K562 (cell line): ENCODE measurements around the gene ABHD5. TPM values are rescaled to one million over a fixed set of nuclear protein-coding genes. Genes with fewer than 3 reads are reported as not detected.

Source experiments
- ATAC-seq: fragments of 200-7000 bp; cut with Tn5 transposase; 3 replicates; pipeline ENCODE4 v1.9.1; 2020; ENCODE audit warnings: moderate library complexity
- BruUV-seq: library from RNA; stranded (reverse); fragments of 400-500 nt; replicated peaks from 2 replicates; lab custom pipeline; 2021; lab: Mats Ljungman, UMichigan
- CTCF ChIA-PET: fragments of 300-600 bp; formaldehyde crosslinking; extraction: SDS; loops from one replicate; lab custom pipeline; 2021; ENCODE audit warnings: low intra/inter-chr PET ratio; lab: Yijun Ruan, JAX
- POLR2A ChIA-PET: fragments of 300-600, 350-650 bp; sonication (Branson Sonifier 250); formaldehyde crosslinking; extraction: SDS; loops from one replicate; lab custom pipeline; 2021; ENCODE audit warnings: antibody characterized with exemption, inconsistent platforms; lab: Yijun Ruan, JAX
- DNase-seq, 4 experiments: peaks; one replicate each; pipeline versions ENCODE4 v3.0.0 to v3.0.0-alpha.2; 2011 to 2018; ENCODE audit warnings: low spot score in 3 of 4, mixed read lengths in 3 of 4; ENCODE audit errors: extremely low read depth in 1 of 4
- FAIRE-seq: peaks from 2 replicates; lab custom pipeline; 2011; peaks lifted over from hg19 to GRCh38; lab: Jason Lieb, UNC
- H2AFZ ChIP-seq: 2 replicates; pipeline ENCODE4 v1.6.0; 2011; ENCODE audit warnings: low read depth, low read length, control low read depth, inconsistent platforms
- H3K27ac ChIP-seq: fragments of 200-600 bp; 3 replicates; pipeline ENCODE4 v1.8.0; 2011; ENCODE audit warnings: low read depth, mild to moderate bottlenecking, control low read depth, inconsistent platforms, low read length, moderate library complexity, mixed read lengths; ENCODE audit errors: extremely low read depth
- H3K27me3 ChIP-seq, 2 experiments: fragments of 300-600 bp in 1 of 2; 2 replicates in 1 of 2; 3 replicates in 1 of 2; pipeline versions ENCODE4 v1.6.0 to v1.8.0; 2011; ENCODE audit warnings: inconsistent platforms in 2 of 2, low read length in 2 of 2, mild to moderate bottlenecking in 1 of 2, mixed read lengths in 1 of 2, moderate library complexity in 1 of 2; ENCODE audit not compliant: control insufficient read depth in 2 of 2, insufficient read depth in 2 of 2
- H3K36me3 ChIP-seq: fragments of 300-600 bp; 3 replicates; pipeline ENCODE4 v1.8.0; 2011; ENCODE audit warnings: mild to moderate bottlenecking, low read length, inconsistent platforms; ENCODE audit not compliant: control insufficient read depth, insufficient read depth
- H3K4me1 ChIP-seq, 2 experiments: fragments of 200-600 bp in 1 of 2; replicated peaks in 1 of 2; 2 replicates in 1 of 2; 3 replicates in 1 of 2; pipeline versions ENCODE4 v1.5.1 to v1.8.0; 2011; ENCODE audit warnings: inconsistent platforms in 2 of 2, low read length in 2 of 2, mild to moderate bottlenecking in 1 of 2, mixed read lengths in 1 of 2, moderate library complexity in 1 of 2; ENCODE audit not compliant: control insufficient read depth in 2 of 2, insufficient read depth in 2 of 2
- H3K4me2 ChIP-seq: 2 replicates; pipeline ENCODE4 v1.6.1; 2011; ENCODE audit warnings: low read length, control low read depth, inconsistent platforms, mixed read lengths; ENCODE audit not compliant: insufficient read depth
- H3K4me3 ChIP-seq: fragments of 200-600 bp; sonication (generic), shearing (Covaris generic); 2 replicates; pipeline ENCODE4 v1.5.1; 2016; ENCODE audit warnings: control low read depth, inconsistent platforms
- H3K79me2 ChIP-seq: fragments of 200-600 bp; 3 replicates; pipeline ENCODE4 v1.8.0; 2011; ENCODE audit warnings: low read length, inconsistent platforms; ENCODE audit not compliant: control insufficient read depth, insufficient read depth
- H3K9ac ChIP-seq, 2 experiments: 2 replicates each; pipeline versions ENCODE4 v1.6.0 to v1.6.1; 2011; ENCODE audit warnings: low read depth in 2 of 2, low read length in 2 of 2, control low read depth in 1 of 2, inconsistent platforms in 1 of 2, mild to moderate bottlenecking in 1 of 2, mixed read lengths in 1 of 2; ENCODE audit not compliant: insufficient read depth in 1 of 2
- H3K9me1 ChIP-seq: one replicate; pipeline ENCODE4 v1.6.0; 2011; ENCODE audit warnings: inconsistent platforms, mild to moderate bottlenecking, low read length, moderate library complexity; ENCODE audit not compliant: control insufficient read depth, insufficient read depth
- H3K9me3 ChIP-seq: replicated peaks from 2 replicates; pipeline ENCODE4 v1.5.1; 2011; ENCODE audit warnings: low read depth, low read length, inconsistent platforms; ENCODE audit not compliant: control insufficient read depth, insufficient read depth
- H4K20me1 ChIP-seq: replicated peaks from 2 replicates; pipeline ENCODE4 v1.6.1; 2011; ENCODE audit warnings: low read length, inconsistent platforms, mixed read lengths; ENCODE audit not compliant: control insufficient read depth, insufficient read depth
- CREB3L1 ChIP-seq: fragments of 450-650 bp; IDR thresholded peaks from 2 replicates; pipeline ENCODE4 v1.6.1; 2014; ENCODE audit warnings: low read depth, mild to moderate bottlenecking, moderate library complexity, borderline replicate concordance
- ELF2 ChIP-seq: fragments of 250-450 bp; sonication (Bioruptor Pico); IDR thresholded peaks from 2 replicates; pipeline ENCODE4 v1.5.0; 2021; ENCODE audit warnings: mild to moderate bottlenecking
- ELK1 ChIP-seq: sonication (generic); formaldehyde crosslinking; IDR thresholded peaks from 2 replicates; pipeline ENCODE4 v1.8.1; 2022; ENCODE audit warnings: missing genetic modification reagents
- EP400 ChIP-seq: fragments of 450-650 bp; IDR thresholded peaks from 2 replicates; pipeline ENCODE4 v1.6.1; 2017; ENCODE audit warnings: antibody characterized with exemption, mild to moderate bottlenecking, moderate library complexity
- HIVEP1 ChIP-seq: fragments of 250-450 bp; sonication (Bioruptor Pico); IDR thresholded peaks from 2 replicates; pipeline ENCODE4 v1.4.0; 2020; ENCODE audit warnings: mild to moderate bottlenecking
- HOXB6 ChIP-seq: fragments of 250-450 bp; sonication (Bioruptor Pico); IDR thresholded peaks from 2 replicates; pipeline ENCODE4 v1.5.1; 2022; ENCODE audit warnings: mild to moderate bottlenecking, borderline replicate concordance
- IRF1 ChIP-seq: sonication (generic); formaldehyde crosslinking; IDR thresholded peaks from 2 replicates; pipeline ENCODE4 v1.8.0; 2022; ENCODE audit warnings: missing genetic modification reagents, mild to moderate bottlenecking, borderline replicate concordance
- KLF6 ChIP-seq: fragments of 250-450 bp; sonication (Bioruptor Pico); IDR thresholded peaks from 2 replicates; pipeline ENCODE4 v1.4.0; 2020; ENCODE audit warnings: mild to moderate bottlenecking, moderate library complexity, borderline replicate concordance
- MED1 ChIP-seq: sonication (generic); formaldehyde crosslinking; IDR thresholded peaks from 2 replicates; pipeline ENCODE4 v1.8.1; 2023; ENCODE audit warnings: missing genetic modification reagents, borderline replicate concordance
- MEF2A ChIP-seq: IDR thresholded peaks from 2 replicates; pipeline ENCODE4 v1.6.1; 2011; ENCODE audit warnings: low read depth, mild to moderate bottlenecking, low read length, moderate library complexity; ENCODE audit not compliant: control insufficient read depth
- SMARCB1 ChIP-seq: IDR thresholded peaks from 2 replicates; pipeline ENCODE4 v1.6.1; 2011; ENCODE audit warnings: improper control_type of control experiment, low read depth; ENCODE audit not compliant: insufficient read length
- SMARCE1 ChIP-seq: fragments of 450-650 bp; IDR thresholded peaks from 2 replicates; pipeline ENCODE4 v1.7.1; 2016; ENCODE audit warnings: mild to moderate bottlenecking
- SNIP1 ChIP-seq: fragments of 450-650 bp; IDR thresholded peaks from 2 replicates; pipeline ENCODE4 v1.7.1; 2017; ENCODE audit warnings: low read depth, mild to moderate bottlenecking
- TEAD2 ChIP-seq: fragments of 450-650 bp; IDR thresholded peaks from 2 replicates; pipeline ENCODE4 v1.6.1; 2016; ENCODE audit warnings: missing genetic modification characterization, control low read depth, missing compliant biosample characterization
- ZBTB9 ChIP-seq: fragments of 450-650 bp; formaldehyde crosslinking; IDR thresholded peaks from 2 replicates; pipeline ENCODE4 v1.4.0; 2020; ENCODE audit warnings: mild to moderate bottlenecking, moderate library complexity
- ZNF583 ChIP-seq: fragments of 250-450 bp; sonication (Bioruptor Pico); IDR thresholded peaks from 2 replicates; pipeline ENCODE4 v1.4.0; 2020
- WGBS: fragments of 100-300 bp; shearing (Covaris generic); methylation state at CpG from one replicate; pipeline ENCODE4 v1.1.6; 2016; ENCODE audit warnings: low coverage, mixed read lengths; ENCODE audit not compliant: insufficient coverage; ENCODE audit errors: missing lambda C conversion rate; 5-methylcytosine and 5-hydroxymethylcytosine counted together
- in situ Hi-C: fragments of 300-500 bp; cut with MboI; formaldehyde crosslinking; loops from 4 replicates; pipeline ENCODE4 v1.15.0; 2018; ENCODE audit warnings: inconsistent platforms, mixed read lengths
- intact Hi-C: fragments of 100-400 bp; cut with micrococcal nuclease; formaldehyde crosslinking; loops from 2 replicates; pipeline ENCODE4 v1.14.2; 2022
- polyA plus RNA-seq, 8 experiments: library from polyadenylated mRNA; depleted of rRNA in 4 of 8; stranded (reverse) in 5 of 8; unstranded in 3 of 8; fragments of >200 nt; fragmentation: Nextera tagmentation in 2 of 8; fragmentation: Illumina TruSeq in 1 of 8; extraction: Ambion mirVana in 2 of 8; extraction: Trizol in 1 of 8; gene quantifications; 2 replicates each; pipeline versions ENCODE4 v1.2.1 to v1.2.3, GENCODE V29; 2011 to 2014; ENCODE audit warnings: inconsistent platforms in 1 of 8, missing spikeins in 1 of 8
- total RNA-seq, 7 experiments: library from RNA; depleted of rRNA in 6 of 7; stranded (reverse); fragments of >200 nt in 6 of 7; fragmentation: Illumina TruSeq in 2 of 7; extraction: Trizol in 2 of 7; gene quantifications; 2 replicates each; pipeline versions ENCODE4 v1.2.1 to v1.2.3, GENCODE V29; 2011 to 2021; ENCODE audit warnings: low replicate concordance in 1 of 7

The ABHD5 gene
- total and polyA plus RNA-seq, 9 of the 15 experiments (the other 6 are each of a cell fraction or from before 2014, with no cell fraction given) = 27.8 to 61.7 (median 39.9) TPM

- TF ChIP-seq ELF2 (CRISPR knock-in tag) (no peak), KLF6 (CRISPR knock-in tag) (no peak)
These were observed 43.0 kb downstream of the ABHD5 start (continued) for GRCh38 chr3:43733459-43734384.

- no peak overlapping the region for H3K4me2 ChIP-seq
- POLR2A ChIA-PET = interaction anchor here (1.1 to 1.2 kb wide), 2 partner anchors 13 to 18 kb away, joined by 3 to 6 read pairs; no protein-coding TSS in a partner anchor
- DNase-seq (no peak), ATAC-seq (no peak), FAIRE-seq (no peak)
- H3K27ac ChIP-seq = no peak overlapping the region
- H3K4me3 ChIP-seq = no peak overlapping the region
- CTCF ChIA-PET = no interaction called here
- peaks cover 0 to 12% of the 10 kb centered on the region in 2 experiments; a peak in 3 of 5 replicates for H3K4me1 ChIP-seq
- intact Hi-C loops = no loop called here
- H3K79me2 ChIP-seq = no peaks in the 10 kb centered on the region
- H4K20me1 ChIP-seq = 0 out of 2 replicates have a peak, but pooled peaks cover 6% of the 10 kb centered on the region
- peaks cover 50% of the 10 kb centered on the region for H3K36me3 ChIP-seq
- peaks cover 14% of the 10 kb centered on the region for H3K9me1 ChIP-seq
- in situ Hi-C loops = no loop called here
- no peaks in the 10 kb centered on the region for H3K9me3 ChIP-seq
- no peaks in the 10 kb centered on the region for H3K27me3 ChIP-seq
- whole genome bisulfite sequencing = 92% methylated on average over 2 of the region's 2 CpGs
- H2AFZ ChIP-seq = no peak overlapping the region
- H3K9ac ChIP-seq = no peak overlapping the region
- BruUV-seq = no TSS peak
- TF ChIP-seq MEF2A = no peak
- no peak for TF ChIP-seq IRF1 (CRISPR knock-in tag)
- TF ChIP-seq ZNF583 (CRISPR knock-in tag) = no peak
- TF ChIP-seq CREB3L1 = no peak
- no peak for TF ChIP-seq EP400
- no peak for TF ChIP-seq ELK1
- TF ChIP-seq ZBTB9 (CRISPR knock-in tag) = no peak
- no peak for TF ChIP-seq HOXB6 (CRISPR knock-in tag)
- no peak for TF ChIP-seq TEAD2
- TF ChIP-seq SMARCE1 = no peak
- no peak for TF ChIP-seq HIVEP1 (CRISPR knock-in tag)
- TF ChIP-seq MED1 (CRISPR knock-in tag) = no peak
- TF ChIP-seq SMARCB1 = no peak
- TF ChIP-seq SNIP1 = no peak
These were observed 43.9 kb downstream of the ABHD5 start for GRCh38 chr3:43734685-43735084.
